ENCODE data around the gene LCE1A.

Gene LCE1A

GRCh38 chr1:152871731-152872126 lies 44.5 kb downstream of the LCE1A start:
- H3K4me3 ChIP-seq (ENCODE audit: low read length) = no peak overlapping the region
- no peaks in the 10 kb centered on the region for H3K36me3 ChIP-seq (ENCODE audit: control insufficient read depth, low read length)
- no peak overlapping the region for H3K4me2 ChIP-seq (ENCODE audit: low read length)
- no peaks in the 10 kb centered on the region for H3K27me3 ChIP-seq (ENCODE audit: control insufficient read depth, low read length)
- no peak for TF ChIP-seq EZH2phosphoT487 (IDR thresholded peaks at IDR 0.05; ENCODE audit: borderline replicate concordance, low read length)
- TF ChIP-seq CTCF (IDR thresholded peaks at IDR 0.05; ENCODE audit: low read depth, low read length, poor library complexity, severe bottlenecking) = no peak
- no peak overlapping the region for H3K27ac ChIP-seq (ENCODE audit: low read depth, low read length)
- H3F3A ChIP-seq (ENCODE audit: control insufficient read depth, insufficient read depth) = no peaks in the 10 kb centered on the region; the same call in 1 of the 2 replicates
- H3K79me2 ChIP-seq (ENCODE audit: control insufficient read depth, low read length) = no peaks in the 10 kb centered on the region
- no peaks in the 10 kb centered on the region for H3K9me3 ChIP-seq (ENCODE audit: control insufficient read depth, insufficient read depth, low read length)
- H3K4me1 ChIP-seq (ENCODE audit: control insufficient read depth, low read length) = peaks cover 6% of the 10 kb centered on the region; the same call in 1 of the 2 replicates
- no peaks in the 10 kb centered on the region for H4K20me1 ChIP-seq (ENCODE audit: control insufficient read depth, insufficient read depth, low read depth, low read length)
- no peaks in the 10 kb centered on the region for H3K9me2 ChIP-seq (replicated peaks; ENCODE audit: control insufficient read depth, low read length)

- Histone ChIP-seq H4K20me1 (ENCODE audit: control insufficient read depth, insufficient read depth, low read depth, low read length) (no peaks in the 10 kb centered on the region), H3K4me1 (ENCODE audit: control insufficient read depth, low read length) (peaks cover 6% of the 10 kb centered on the region; the same call in 1 of the 2 replicates), H3K9me3 (ENCODE audit: control insufficient read depth, insufficient read depth, low read length) (no peaks in the 10 kb centered on the region), H3K36me3 (ENCODE audit: control insufficient read depth, low read length) (no peaks in the 10 kb centered on the region), H3K4me3 (ENCODE audit: low read length) (no peak overlapping the region), H3K9me2 (replicated peaks; ENCODE audit: control insufficient read depth, low read length) (no peaks in the 10 kb centered on the region), H3K27ac (ENCODE audit: low read depth, low read length) (no peak overlapping the region), H3K4me2 (ENCODE audit: low read length) (no peak overlapping the region), H3F3A (ENCODE audit: control insufficient read depth, insufficient read depth) (no peaks in the 10 kb centered on the region; the same call in 1 of the 2 replicates), H3K79me2 (ENCODE audit: control insufficient read depth, low read length) (no peaks in the 10 kb centered on the region), H3K27me3 (ENCODE audit: control insufficient read depth, low read length) (no peaks in the 10 kb centered on the region)
- TF ChIP-seq EZH2phosphoT487 (IDR thresholded peaks at IDR 0.05; ENCODE audit: borderline replicate concordance, low read length) (no peak), CTCF (IDR thresholded peaks at IDR 0.05; ENCODE audit: low read depth, low read length, poor library complexity, severe bottlenecking) (no peak)
Observed at GRCh38 chr1:152873495-152873894, 46.2 kb downstream of the LCE1A start.

GRCh38 chr1:152876827-152877226 lies 49.6 kb downstream of the LCE1A start:
- H3K4me2 ChIP-seq (ENCODE audit: low read length) = no peak overlapping the region
- H3K4me3 ChIP-seq (ENCODE audit: low read length) = no peak overlapping the region
- no peaks in the 10 kb centered on the region for H4K20me1 ChIP-seq (ENCODE audit: control insufficient read depth, insufficient read depth, low read depth, low read length)
- no peaks in the 10 kb centered on the region for H3K9me3 ChIP-seq (ENCODE audit: control insufficient read depth, insufficient read depth, low read length)
- H3K4me1 ChIP-seq (ENCODE audit: control insufficient read depth, low read length) = peaks cover 2% of the 10 kb centered on the region; the same call in 1 of the 2 replicates
- no peak overlapping the region for H3K27ac ChIP-seq (ENCODE audit: low read depth, low read length)
- no peaks in the 10 kb centered on the region for H3K9me2 ChIP-seq (replicated peaks; ENCODE audit: control insufficient read depth, low read length)
- no peaks in the 10 kb centered on the region for H3F3A ChIP-seq (ENCODE audit: control insufficient read depth, insufficient read depth)
- no peaks in the 10 kb centered on the region for H3K79me2 ChIP-seq (ENCODE audit: control insufficient read depth, low read length)
- H3K27me3 ChIP-seq (ENCODE audit: control insufficient read depth, low read length) = no peaks in the 10 kb centered on the region
- no peaks in the 10 kb centered on the region for H3K36me3 ChIP-seq (ENCODE audit: control insufficient read depth, low read length)
- TF ChIP-seq CTCF (IDR thresholded peaks at IDR 0.05; ENCODE audit: low read depth, low read length, poor library complexity, severe bottlenecking) = no peak
- TF ChIP-seq EZH2phosphoT487 (IDR thresholded peaks at IDR 0.05; ENCODE audit: borderline replicate concordance, low read length) = no peak
